WTC11 (cell line): Measurements from ENCODE around the gene RFX4. TPM values are rescaled to one million over a fixed set of nuclear protein-coding genes. Genes with fewer than 3 reads are reported as not detected.

Experiments
- ATAC-seq: fragments of 200-7000 bp; cut with Tn5 transposase; 2 replicates; pipeline ENCODE4 v1.10.0; 2021; ENCODE audit warnings: mild to moderate bottlenecking, moderate library complexity
- CTCF ChIA-PET: fragments of 300-600 bp; sonication (Branson Sonifier 250); formaldehyde crosslinking; loops from one replicate; lab custom pipeline; 2021; ENCODE audit warnings: antibody characterized with exemption; lab: Charles Lee
- POLR2A ChIA-PET: fragments of 350-600 bp; sonication (Branson Sonifier 250); formaldehyde crosslinking; loops from one replicate; lab custom pipeline; 2021; ENCODE audit warnings: antibody characterized with exemption; lab: Charles Lee
- DNase-seq: peaks from one replicate; pipeline ENCODE4 v3.0.0; 2021; ENCODE audit warnings: low spot score
- H3K27ac Mint-ChIP-seq: 2 replicates; pipeline ENCODE4 v1.8.0; 2021; ENCODE audit warnings: mixed read lengths
- H3K27me3 Mint-ChIP-seq: 2 replicates; pipeline ENCODE4 v1.8.0; 2021; ENCODE audit warnings: low read depth, mild to moderate bottlenecking, moderate library complexity, mixed read lengths
- H3K36me3 Mint-ChIP-seq: 2 replicates; pipeline ENCODE4 v1.8.0; 2021; ENCODE audit warnings: mixed read lengths
- H3K4me1 Mint-ChIP-seq: 2 replicates; pipeline ENCODE4 v1.8.0; 2022; ENCODE audit warnings: mixed read lengths
- H3K4me3 Mint-ChIP-seq: 2 replicates; pipeline ENCODE4 v1.8.0; 2021; ENCODE audit warnings: mild to moderate bottlenecking, moderate library complexity, mixed read lengths
- H3K9me3 Mint-ChIP-seq: 2 replicates; pipeline ENCODE4 v1.8.0; 2021; ENCODE audit warnings: mixed read lengths
- ATF1 ChIP-seq: sonication (generic); formaldehyde crosslinking; IDR thresholded peaks from 2 replicates; pipeline ENCODE4 v1.8.1; 2023; ENCODE audit warnings: mild to moderate bottlenecking, moderate library complexity, missing genetic modification reagents
- ATF3 ChIP-seq: sonication (generic); formaldehyde crosslinking; conservative IDR thresholded peaks from 2 replicates; pipeline ENCODE4 v1.8.1; 2022; ENCODE audit warnings: mild to moderate bottlenecking, missing genetic modification reagents
- CBFB ChIP-seq: sonication (generic); formaldehyde crosslinking; IDR thresholded peaks from 2 replicates; pipeline ENCODE4 v1.8.1; 2022; ENCODE audit warnings: mild to moderate bottlenecking, low read depth, missing genetic modification reagents
- ESRRA ChIP-seq: sonication (generic); formaldehyde crosslinking; IDR thresholded peaks from 2 replicates; pipeline ENCODE4 v1.8.1; 2022; ENCODE audit warnings: mild to moderate bottlenecking, missing genetic modification reagents, borderline replicate concordance
- ETV6 ChIP-seq: sonication (generic); formaldehyde crosslinking; IDR thresholded peaks from 2 replicates; pipeline ENCODE4 v1.8.1; 2022; ENCODE audit warnings: mild to moderate bottlenecking, missing genetic modification reagents
- FOXJ3 ChIP-seq: sonication (generic); formaldehyde crosslinking; IDR thresholded peaks from 2 replicates; pipeline ENCODE4 v1.9.0; 2021; ENCODE audit warnings: missing genetic modification reagents, mild to moderate bottlenecking, borderline replicate concordance
- FOXK1 ChIP-seq: sonication (generic); formaldehyde crosslinking; IDR thresholded peaks from 2 replicates; pipeline ENCODE4 v1.8.0; 2022; ENCODE audit warnings: mild to moderate bottlenecking, moderate library complexity, missing genetic modification reagents
- FOXP1 ChIP-seq: sonication (generic); formaldehyde crosslinking; IDR thresholded peaks from 2 replicates; pipeline ENCODE4 v1.8.0; 2022; ENCODE audit warnings: missing genetic modification reagents, mild to moderate bottlenecking, moderate library complexity, borderline replicate concordance
- GTF2I ChIP-seq: fragments of 250-450 bp; sonication (Bioruptor Pico); conservative IDR thresholded peaks from 2 replicates; pipeline ENCODE4 v1.4.0; 2021; ENCODE audit warnings: mild to moderate bottlenecking
- IRF1 ChIP-seq: sonication (generic); formaldehyde crosslinking; IDR thresholded peaks from 2 replicates; pipeline ENCODE4 v1.8.0; 2023; ENCODE audit warnings: missing genetic modification reagents
- IRF2 ChIP-seq: sonication (generic); formaldehyde crosslinking; IDR thresholded peaks from 2 replicates; pipeline ENCODE4 v1.8.0; 2022; ENCODE audit warnings: low read depth, missing genetic modification reagents, borderline replicate concordance
- JUN ChIP-seq: sonication (generic); formaldehyde crosslinking; IDR thresholded peaks from 2 replicates; pipeline ENCODE4 v1.8.0; 2023; ENCODE audit warnings: mild to moderate bottlenecking, missing genetic modification reagents
- MYBL2 ChIP-seq: sonication (generic); formaldehyde crosslinking; IDR thresholded peaks from 2 replicates; pipeline ENCODE4 v1.8.1; 2023; ENCODE audit warnings: mild to moderate bottlenecking, moderate library complexity, missing genetic modification reagents
- PRRX2 ChIP-seq: fragments of 250-450 bp; sonication (Bioruptor Pico); IDR thresholded peaks from 2 replicates; pipeline ENCODE4 v1.8.0; 2021; ENCODE audit warnings: mild to moderate bottlenecking
- SOX15 ChIP-seq: fragments of 250-450 bp; sonication (Bioruptor Pico); IDR thresholded peaks from 2 replicates; pipeline ENCODE4 v1.9.0; 2021; ENCODE audit warnings: mild to moderate bottlenecking
- TEAD1 ChIP-seq: sonication (generic); formaldehyde crosslinking; IDR thresholded peaks from 2 replicates; pipeline ENCODE4 v1.8.0; 2022; ENCODE audit warnings: mild to moderate bottlenecking, missing genetic modification reagents
- TEAD4 ChIP-seq: sonication (generic); formaldehyde crosslinking; IDR thresholded peaks from 2 replicates; pipeline ENCODE4 v1.8.0; 2022; ENCODE audit warnings: mild to moderate bottlenecking, missing genetic modification reagents
- TP53 ChIP-seq: sonication (generic); formaldehyde crosslinking; IDR thresholded peaks from 2 replicates; pipeline ENCODE4 v1.8.1; 2023; ENCODE audit warnings: mild to moderate bottlenecking, missing genetic modification reagents
- total RNA-seq: library from RNA; stranded (reverse); gene quantifications from 3 replicates; pipeline ENCODE4 v1.2.3, GENCODE V29; 2021
- TF ChIP-seq, protein P1 (sequence below): sonication (generic); formaldehyde crosslinking; IDR thresholded peaks from 2 replicates; pipeline ENCODE4 v1.8.0; 2022; ENCODE audit warnings: mild to moderate bottlenecking, missing genetic modification reagents

RFX4 gene
- total RNA-seq, 1 experiment from 2014 or later, result 0.26 TPM

GRCh38 chr12:106758349-106759110 is 175.7 kb downstream of the RFX4 start:
- Mint-ChIP-seq H3K36me3 (no peaks in the 10 kb centered on the region), H3K9me3 (no peaks in the 10 kb centered on the region), H3K27ac (peak overlapping the region; percentile 39; the same call in 1 of the 2 replicates), H3K27me3 (no peaks in the 10 kb centered on the region), H3K4me1 (peaks cover 36% of the 10 kb centered on the region), H3K4me3 (peak overlapping the region; percentile 4; the same call in 1 of the 2 replicates)
- ATAC-seq, result no peak
- TF ChIP-seq TEAD4 (no peak), TEAD1 (CRISPR knock-in tag) (no peak), IRF2 (CRISPR knock-in tag) (no peak), ESRRA (no peak), SOX15 (CRISPR knock-in tag) (no peak), FOXJ3 (CRISPR knock-in tag) (no peak), PRRX2 (CRISPR knock-in tag) (no peak), ATF3 (CRISPR knock-in tag) (no peak), ATF1 (CRISPR knock-in tag) (no peak), CBFB (no peak), FOXK1 (CRISPR knock-in tag) (no peak)
- TF ChIP-seq, protein P1, sequence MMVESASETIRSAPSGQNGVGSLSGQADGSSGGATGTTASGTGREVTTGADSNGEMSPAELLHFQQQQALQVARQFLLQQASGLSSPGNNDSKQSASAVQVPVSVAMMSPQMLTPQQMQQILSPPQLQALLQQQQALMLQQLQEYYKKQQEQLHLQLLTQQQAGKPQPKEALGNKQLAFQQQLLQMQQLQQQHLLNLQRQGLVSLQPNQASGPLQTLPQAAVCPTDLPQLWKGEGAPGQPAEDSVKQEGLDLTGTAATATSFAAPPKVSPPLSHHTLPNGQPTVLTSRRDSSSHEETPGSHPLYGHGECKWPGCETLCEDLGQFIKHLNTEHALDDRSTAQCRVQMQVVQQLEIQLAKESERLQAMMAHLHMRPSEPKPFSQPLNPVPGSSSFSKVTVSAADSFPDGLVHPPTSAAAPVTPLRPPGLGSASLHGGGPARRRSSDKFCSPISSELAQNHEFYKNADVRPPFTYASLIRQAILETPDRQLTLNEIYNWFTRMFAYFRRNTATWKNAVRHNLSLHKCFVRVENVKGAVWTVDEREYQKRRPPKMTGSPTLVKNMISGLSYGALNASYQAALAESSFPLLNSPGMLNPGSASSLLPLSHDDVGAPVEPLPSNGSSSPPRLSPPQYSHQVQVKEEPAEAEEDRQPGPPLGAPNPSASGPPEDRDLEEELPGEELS (CRISPR knock-in tag), result no peak
- CTCF ChIA-PET, result interaction anchor here (1.7 kb wide), 1 partner anchor 160 kb away, joined by 4 read pairs; no protein-coding TSS in a partner anchor
- POLR2A ChIA-PET, result no interaction called here
- no peak for DNase-seq

DNA sequence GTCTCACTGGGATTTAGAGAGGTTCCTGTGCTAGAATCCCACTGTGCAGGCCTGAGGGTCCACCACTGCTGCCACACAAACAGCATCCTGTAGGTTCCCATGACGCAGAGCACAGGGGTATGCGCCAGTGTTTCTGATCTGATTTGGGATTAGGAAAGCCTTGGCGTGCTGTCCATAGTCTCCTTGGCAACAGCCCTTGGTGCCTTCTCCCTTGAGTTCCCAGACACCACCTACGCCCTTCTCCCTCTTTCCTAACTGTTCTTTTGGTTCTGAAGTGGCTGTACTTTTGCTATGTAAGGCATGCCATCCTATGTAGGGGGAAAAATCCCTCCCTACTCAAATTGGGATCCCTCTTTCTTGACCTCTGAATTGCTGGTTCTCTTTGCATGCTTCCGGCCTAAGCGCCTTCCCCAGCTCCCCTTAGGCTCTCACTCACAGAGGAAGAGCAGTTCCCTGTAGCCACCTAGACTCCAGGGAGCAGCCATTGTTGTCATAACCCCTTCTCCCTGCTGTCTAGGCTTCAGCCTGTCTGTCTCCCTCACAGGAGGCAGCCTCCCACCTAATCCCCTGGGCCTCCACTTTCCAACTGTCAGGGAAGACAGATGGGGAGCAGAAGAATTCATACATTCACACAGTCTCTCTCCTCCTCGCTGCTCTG is 176.9 kb downstream of the RFX4 start:
- peak overlapping the region; percentile 45 for H3K4me3 Mint-ChIP-seq
- no peaks in the 10 kb centered on the region for H3K27me3 Mint-ChIP-seq
- no peaks in the 10 kb centered on the region for H3K36me3 Mint-ChIP-seq
- peak; percentile 42 for ATAC-seq
- DNase-seq, result no peak
- TF ChIP-seq IRF1 (CRISPR knock-in tag) (no peak), PRRX2 (CRISPR knock-in tag) (no peak), FOXP1 (CRISPR knock-in tag) (no peak), ETV6 (CRISPR knock-in tag) (no peak), MYBL2 (CRISPR knock-in tag) (no peak), JUN (no peak)
- peak overlapping the region; percentile 92 for H3K27ac Mint-ChIP-seq
- POLR2A ChIA-PET, result interaction anchor here (0.6 kb wide), 1 partner anchor 85 kb away, joined by 3 read pairs; no protein-coding TSS in a partner anchor
- CTCF ChIA-PET, result interaction anchor here (0.5 to 0.8 kb wide), 2 partner anchors 20 to 402 kb away, joined by 3 to 4 read pairs; partner anchors contain the start of gene POLR3B
- no peaks in the 10 kb centered on the region for H3K9me3 Mint-ChIP-seq
- peaks cover 47% of the 10 kb centered on the region for H3K4me1 Mint-ChIP-seq

GRCh38 chr12:106760184-106760531 is 177.4 kb downstream of the RFX4 start:
- Mint-ChIP-seq H3K4me1 (peaks cover 48% of the 10 kb centered on the region), H3K27ac (peak overlapping the region; percentile 92)
- no peak for TF ChIP-seq GTF2I (CRISPR knock-in tag)
- 0 out of 2 replicates have a peak, but pooled peaks have one; percentile 39 for TF ChIP-seq TP53
- TF ChIP-seq, all 79 proteins: peak for 1
- CTCF ChIA-PET, result interaction anchor here (0.5 to 0.8 kb wide), 2 partner anchors 19 to 403 kb away, joined by 3 to 4 read pairs; partner anchors contain the start of gene POLR3B
- Mint-ChIP-seq H3K9me3 (no peaks in the 10 kb centered on the region), H3K4me3 (peak overlapping the region; percentile 45), H3K36me3 (no peaks in the 10 kb centered on the region), H3K27me3 (no peaks in the 10 kb centered on the region)
- POLR2A ChIA-PET, result interaction anchor here (0.6 kb wide), 1 partner anchor 86 kb away, joined by 3 read pairs; no protein-coding TSS in a partner anchor
- ATAC-seq (peak; percentile 97), DNase-seq (peak; percentile 36)
